Ishikawa (cell line): ENCODE data around the gene SLC17A7.

Experiments
- EGR1 ChIP-seq: IDR thresholded peaks from 2 replicates; pipeline ENCODE4 v1.6.1; 2012
- EP300 ChIP-seq: IDR thresholded peaks from 2 replicates; pipeline ENCODE4 v1.6.1; 2012; ENCODE audit warnings: borderline replicate concordance
- FOXM1 ChIP-seq: IDR thresholded peaks from 2 replicates; pipeline ENCODE4 v1.6.1; 2012; ENCODE audit warnings: low read depth, borderline replicate concordance
- MAX ChIP-seq: IDR thresholded peaks from 2 replicates; pipeline ENCODE4 v1.6.1; 2012
- NFIC ChIP-seq: IDR thresholded peaks from 2 replicates; pipeline ENCODE4 v1.6.1; 2012
- RAD21 ChIP-seq: IDR thresholded peaks from 2 replicates; pipeline ENCODE4 v1.6.1; 2012; ENCODE audit warnings: low read depth
- REST ChIP-seq: IDR thresholded peaks from 2 replicates; pipeline ENCODE4 v1.6.1; 2012; ENCODE audit warnings: low read depth, mild to moderate bottlenecking
- TAF1 ChIP-seq: IDR thresholded peaks from 2 replicates; pipeline ENCODE4 v1.6.1; 2012; ENCODE audit warnings: low read depth, mild to moderate bottlenecking
- TCF12 ChIP-seq: IDR thresholded peaks from 2 replicates; pipeline ENCODE4 v1.6.1; 2012; ENCODE audit warnings: low read depth
- TEAD4 ChIP-seq: IDR thresholded peaks from 2 replicates; pipeline ENCODE4 v1.6.1; 2012
- YY1 ChIP-seq: IDR thresholded peaks from 2 replicates; pipeline ENCODE4 v1.6.1; 2012; ENCODE audit warnings: low read depth
- ZBTB7A ChIP-seq: IDR thresholded peaks from 2 replicates; pipeline ENCODE4 v1.6.1; 2012; ENCODE audit warnings: low read depth

GRCh38 chr19:49430678-49431329, 10.5 kb downstream of the SLC17A7 start:
- TF ChIP-seq FOXM1: no peak
- TF ChIP-seq TAF1: no peak
- TF ChIP-seq NFIC: no peak
- no peak for TF ChIP-seq ZBTB7A
- TF ChIP-seq YY1: no peak
- no peak for TF ChIP-seq TCF12
- no peak for TF ChIP-seq TEAD4
- no peak for TF ChIP-seq EP300
- TF ChIP-seq REST: no peak
- TF ChIP-seq EGR1: no peak
- TF ChIP-seq RAD21: peak; percentile 44
- TF ChIP-seq MAX: peak; percentile 31; the same call in 1 of the 2 replicates
